ENCODE measurements around the gene SHROOM1.

- TF ChIP-seq CTCF (IDR thresholded peaks at IDR 0.05; ENCODE audit: low read length): no peak
- TF ChIP-seq EZH2 (optimal IDR thresholded peaks at IDR 0.05; ENCODE audit: low read depth, low read length): no peak
- no peak for TF ChIP-seq EZH2phosphoT487 (IDR thresholded peaks at IDR 0.05; ENCODE audit: low read length)
Measured at GRCh38 chr5:132817011-132817410, 13.4 kb downstream of the SHROOM1 start.
